HepG2 (cell line): ENCODE results near the gene BCKDHA. TPM values are rescaled to one million over a fixed set of nuclear protein-coding genes. Genes with fewer than 3 reads are reported as not detected.

Source experiments
- DMAP1 ChIP-seq: IDR thresholded peaks from 2 replicates; pipeline ENCODE4 v1.6.1; 2016
- IRX3 ChIP-seq: sonication (generic); formaldehyde crosslinking; IDR thresholded peaks from 2 replicates; pipeline ENCODE4 v1.8.1; 2023; ENCODE audit warnings: mild to moderate bottlenecking, low read depth, missing genetic modification reagents, borderline replicate concordance
- SMC3 ChIP-seq: IDR thresholded peaks from 2 replicates; pipeline ENCODE4 v1.6.1; 2011; ENCODE audit warnings: low read length, improper control_type of control experiment
- ZBTB26 ChIP-seq: IDR thresholded peaks from 2 replicates; pipeline ENCODE4 v1.6.1; 2016; ENCODE audit warnings: missing compliant biosample characterization, missing genetic modification reagents, borderline replicate concordance
- ZBTB40 ChIP-seq, 2 experiments: fragments of 450-650 bp in 1 of 2; sonication (generic) in 1 of 2; formaldehyde crosslinking in 1 of 2; IDR thresholded peaks; 2 replicates each; pipeline versions ENCODE4 v1.6.1 to v1.8.0; 2016 to 2022; ENCODE audit warnings: antibody characterized with exemption in 1 of 2, mild to moderate bottlenecking in 1 of 2, missing genetic modification reagents in 1 of 2
- ZNF274 ChIP-seq: sonication (generic); formaldehyde crosslinking; IDR thresholded peaks from 2 replicates; pipeline ENCODE4 v1.5.1; 2020; ENCODE audit warnings: mild to moderate bottlenecking, missing genetic modification reagents
- ZNF382 ChIP-seq: sonication (generic); formaldehyde crosslinking; IDR thresholded peaks from 2 replicates; pipeline ENCODE4 v1.5.0; 2020; ENCODE audit warnings: missing genetic modification reagents, mild to moderate bottlenecking, borderline replicate concordance
- polyA plus RNA-seq, 8 experiments: library from polyadenylated mRNA; depleted of rRNA in 3 of 8; stranded (reverse) in 7 of 8; unstranded in 1 of 8; fragments of >200 nt; fragmentation: Illumina TruSeq in 4 of 8; extraction: Trizol in 4 of 8; gene quantifications; 2 replicates each; pipeline versions ENCODE4 v1.2.1 to v1.2.3, GENCODE V29; 2011 to 2016; ENCODE audit warnings: low read depth in 4 of 8, missing spikeins in 1 of 8, mixed read lengths in 1 of 8; ENCODE audit not compliant: insufficient read depth in 1 of 8
- total RNA-seq, 5 experiments: library from RNA; depleted of rRNA; stranded (reverse); fragments of >200 nt; fragmentation: Illumina TruSeq; extraction: Trizol; gene quantifications; 2 replicates each; pipeline ENCODE4 v1.2.3, GENCODE V29; 2016; ENCODE audit warnings: low read depth in 1 of 5
- TF ChIP-seq, protein P1 (sequence below): sonication (generic); formaldehyde crosslinking; IDR thresholded peaks from 2 replicates; pipeline ENCODE4 v1.5.0; 2020; ENCODE audit warnings: missing genetic modification reagents
- TF ChIP-seq, protein P2 (sequence below): fragments of 450-650 bp; IDR thresholded peaks from 2 replicates; pipeline ENCODE4 v1.6.1; 2016
- TF ChIP-seq, protein P3 (sequence below): sonication (generic); formaldehyde crosslinking; IDR thresholded peaks from 2 replicates; pipeline ENCODE4 v1.8.1; 2023; ENCODE audit warnings: mild to moderate bottlenecking, missing genetic modification reagents, borderline replicate concordance
- TF ChIP-seq, protein P4 (sequence below): sonication (generic); formaldehyde crosslinking; IDR thresholded peaks from 2 replicates; pipeline ENCODE4 v1.5.0; 2020; ENCODE audit warnings: mild to moderate bottlenecking, missing genetic modification reagents, borderline replicate concordance

The BCKDHA gene
- total and polyA plus RNA-seq, 2 of the 13 experiments (the other 11 are each of a cell fraction or from before 2014, with no cell fraction given) = 11.8 to 31.5 TPM

- TF ChIP-seq, protein P1, sequence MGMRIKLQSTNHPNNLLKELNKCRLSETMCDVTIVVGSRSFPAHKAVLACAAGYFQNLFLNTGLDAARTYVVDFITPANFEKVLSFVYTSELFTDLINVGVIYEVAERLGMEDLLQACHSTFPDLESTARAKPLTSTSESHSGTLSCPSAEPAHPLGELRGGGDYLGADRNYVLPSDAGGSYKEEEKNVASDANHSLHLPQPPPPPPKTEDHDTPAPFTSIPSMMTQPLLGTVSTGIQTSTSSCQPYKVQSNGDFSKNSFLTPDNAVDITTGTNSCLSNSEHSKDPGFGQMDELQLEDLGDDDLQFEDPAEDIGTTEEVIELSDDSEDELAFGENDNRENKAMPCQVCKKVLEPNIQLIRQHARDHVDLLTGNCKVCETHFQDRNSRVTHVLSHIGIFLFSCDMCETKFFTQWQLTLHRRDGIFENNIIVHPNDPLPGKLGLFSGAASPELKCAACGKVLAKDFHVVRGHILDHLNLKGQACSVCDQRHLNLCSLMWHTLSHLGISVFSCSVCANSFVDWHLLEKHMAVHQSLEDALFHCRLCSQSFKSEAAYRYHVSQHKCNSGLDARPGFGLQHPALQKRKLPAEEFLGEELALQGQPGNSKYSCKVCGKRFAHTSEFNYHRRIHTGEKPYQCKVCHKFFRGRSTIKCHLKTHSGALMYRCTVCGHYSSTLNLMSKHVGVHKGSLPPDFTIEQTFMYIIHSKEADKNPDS (CRISPR knock-in tag) = no peak
- TF ChIP-seq DMAP1 (CRISPR knock-in tag) = 0 out of 2 replicates have a peak, but pooled peaks have one; percentile 32
- TF ChIP-seq, protein P2, sequence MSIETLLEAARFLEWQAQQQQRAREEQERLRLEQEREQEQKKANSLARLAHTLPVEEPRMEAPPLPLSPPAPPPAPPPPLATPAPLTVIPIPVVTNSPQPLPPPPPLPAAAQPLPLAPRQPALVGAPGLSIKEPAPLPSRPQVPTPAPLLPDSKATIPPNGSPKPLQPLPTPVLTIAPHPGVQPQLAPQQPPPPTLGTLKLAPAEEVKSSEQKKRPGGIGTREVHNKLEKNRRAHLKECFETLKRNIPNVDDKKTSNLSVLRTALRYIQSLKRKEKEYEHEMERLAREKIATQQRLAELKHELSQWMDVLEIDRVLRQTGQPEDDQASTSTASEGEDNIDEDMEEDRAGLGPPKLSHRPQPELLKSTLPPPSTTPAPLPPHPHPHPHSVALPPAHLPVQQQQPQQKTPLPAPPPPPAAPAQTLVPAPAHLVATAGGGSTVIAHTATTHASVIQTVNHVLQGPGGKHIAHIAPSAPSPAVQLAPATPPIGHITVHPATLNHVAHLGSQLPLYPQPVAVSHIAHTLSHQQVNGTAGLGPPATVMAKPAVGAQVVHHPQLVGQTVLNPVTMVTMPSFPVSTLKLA = no peak
- TF ChIP-seq, protein P3, sequence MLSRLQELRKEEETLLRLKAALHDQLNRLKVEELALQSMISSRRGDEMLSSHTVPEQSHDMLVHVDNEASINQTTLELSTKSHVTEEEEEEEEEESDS (CRISPR knock-in tag) = no peak
- TF ChIP-seq ZBTB40 (IDR thresholded peaks at IDR 0.05) = no peak
- TF ChIP-seq ZBTB40 (CRISPR knock-in tag; IDR thresholded peaks at IDR 0.05) = no peak
- TF ChIP-seq ZNF382 (CRISPR knock-in tag) = no peak
- no peak for TF ChIP-seq IRX3 (CRISPR knock-in tag)
- TF ChIP-seq SMC3 = no peak
- no peak for TF ChIP-seq ZBTB26 (CRISPR knock-in tag)
- TF ChIP-seq ZNF274 (CRISPR knock-in tag) = no peak
- TF ChIP-seq, protein P4, sequence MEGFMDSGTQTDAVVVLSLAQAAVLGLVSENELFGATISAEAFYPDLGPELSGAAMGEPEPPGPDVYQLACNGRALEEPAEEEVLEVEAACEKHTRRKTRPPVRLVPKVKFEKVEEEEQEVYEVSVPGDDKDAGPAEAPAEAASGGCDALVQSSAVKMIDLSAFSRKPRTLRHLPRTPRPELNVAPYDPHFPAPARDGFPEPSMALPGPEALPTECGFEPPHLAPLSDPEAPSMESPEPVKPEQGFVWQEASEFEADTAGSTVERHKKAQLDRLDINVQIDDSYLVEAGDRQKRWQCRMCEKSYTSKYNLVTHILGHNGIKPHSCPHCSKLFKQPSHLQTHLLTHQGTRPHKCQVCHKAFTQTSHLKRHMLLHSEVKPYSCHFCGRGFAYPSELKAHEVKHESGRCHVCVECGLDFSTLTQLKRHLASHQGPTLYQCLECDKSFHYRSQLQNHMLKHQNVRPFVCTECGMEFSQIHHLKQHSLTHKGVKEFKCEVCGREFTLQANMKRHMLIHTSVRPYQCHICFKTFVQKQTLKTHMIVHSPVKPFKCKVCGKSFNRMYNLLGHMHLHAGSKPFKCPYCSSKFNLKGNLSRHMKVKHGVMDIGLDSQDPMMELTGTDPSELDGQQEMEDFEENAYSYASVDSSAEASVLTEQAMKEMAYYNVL = no peak
Measured at GRCh38 chr19:41426952-41427646, 29.5 kb downstream of the BCKDHA start, which contains the start of gene B3GNT8 (continued).
